Gastrocnemius medialis (tissue), 4 donors: ENCODE results near the gene GBP7. TPM values are rescaled to one million over a fixed set of nuclear protein-coding genes. Genes with fewer than 3 reads are reported as not detected.

Source experiments
- ATAC-seq, 2 donors: fragments of 150-250 bp; one replicate each; pipeline ENCODE4 v1.9.1; 2016
- DNase-seq, 2 donors: peaks; one replicate each; pipeline ENCODE4 v3.0.0-alpha.2; 2019
- H3K27ac ChIP-seq, 4 donors: fragments of 200-600 bp; sonication (generic); 1 replicate in 1 of 4; 2 replicates in 3 of 4; pipeline ENCODE4 v1.5.1; 2016 to 2018; ENCODE audit warnings: mild to moderate bottlenecking in 2 of 4, moderate library complexity in 1 of 4
- H3K27me3 ChIP-seq, 3 donors: fragments of 200-600 bp; sonication (generic) in 2 of 3; 1 replicate in 1 of 3; 2 replicates in 2 of 3; pipeline versions ENCODE4 v1.5.1 to v1.6.0; 2016 to 2019; ENCODE audit warnings: mild to moderate bottlenecking in 1 of 3, moderate library complexity in 1 of 3
- H3K36me3 ChIP-seq, 2 donors: fragments of 200-600 bp; sonication (generic) in 1 of 2; one replicate each; pipeline ENCODE4 v1.5.1; 2017 to 2018
- H3K4me1 ChIP-seq, 2 donors: fragments of 200-600 bp; sonication (generic) in 1 of 2; one replicate each; pipeline ENCODE4 v1.5.1; 2016 to 2017; ENCODE audit warnings: mild to moderate bottlenecking in 2 of 2
- H3K4me3 ChIP-seq, 4 donors: fragments of 200-600 bp; sonication (generic) in 3 of 4; 1 replicate in 1 of 4; 2 replicates in 3 of 4; pipeline ENCODE4 v1.5.1; 2016 to 2019; ENCODE audit warnings: mild to moderate bottlenecking in 2 of 4
- H3K9me3 ChIP-seq, 3 donors: fragments of 200-600 bp; sonication (generic) in 2 of 3; 1 replicate in 1 of 3; 2 replicates in 2 of 3; pipeline ENCODE4 v1.5.1; 2016 to 2019
- POLR2A ChIP-seq, 2 donors: fragments of 450-650 bp; IDR thresholded peaks; one replicate each; pipeline ENCODE4 v1.6.1; 2017; ENCODE audit warnings: antibody characterized with exemption in 2 of 2, mild to moderate bottlenecking in 2 of 2, moderate library complexity in 2 of 2
- in situ Hi-C, 4 donors: fragments of 200-750 bp; cut with MboI; loops; one replicate each; pipeline versions ENCODE4 v1.15.0 to v1.8.0; 2017; ENCODE audit warnings: low sequenced_read_pairs in 4 of 4
- intact Hi-C: fragments of 100-400 bp; cut with DNase I; formaldehyde crosslinking; loops from one replicate; pipeline ENCODE4 v1.15.1; 2023; ENCODE audit warnings: low total_unique reads
- total RNA-seq, 4 donors: library from RNA; depleted of rRNA; stranded (reverse); fragments of >200 nt; gene quantifications; one replicate each; pipeline versions ENCODE4 v1.1.0 to v1.2.3, GENCODE V29; 2016
- TF ChIP-seq, protein P1 (sequence below), 5 experiments: fragments of 450-650 bp in 3 of 5; fragments of 200-600 bp in 2 of 5; sonication (generic) in 2 of 5; IDR thresholded peaks in 4 of 5; conservative IDR thresholded peaks in 1 of 5; 1 replicate in 4 of 5; 2 replicates in 1 of 5; pipeline ENCODE4 v1.5.1; 2016 to 2019; ENCODE audit warnings: antibody characterized with exemption in 5 of 5, mild to moderate bottlenecking in 3 of 5, moderate library complexity in 3 of 5

GBP7 gene
- total RNA-seq, 4 donors from 2014 or later, result not detected

DNA sequence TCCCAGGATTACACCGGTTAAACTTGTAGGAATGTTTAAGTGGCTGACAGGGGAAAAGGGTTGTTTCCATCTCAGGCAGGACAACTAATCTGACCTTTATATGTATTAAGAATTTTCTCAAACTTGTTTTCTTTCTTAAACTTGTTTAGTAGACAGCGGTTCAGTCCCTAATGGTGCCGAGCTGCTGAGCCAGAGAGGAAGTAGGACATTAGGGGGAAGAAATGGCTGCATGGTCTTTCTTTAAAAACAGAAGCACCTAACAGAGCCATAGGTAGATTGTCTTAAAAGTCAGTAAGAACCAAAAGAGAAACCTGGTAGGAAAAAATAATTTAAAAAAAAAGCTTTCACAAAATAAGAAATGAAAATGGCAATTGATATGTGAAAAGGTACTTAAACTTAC lies 19.7 kb upstream of the GBP7 start:
- no peaks in the 10 kb centered on the region for H3K36me3 ChIP-seq
- no peak overlapping the region for H3K27ac ChIP-seq
- peaks cover 6 to 7% of the 10 kb centered on the region in 2 donors for H3K4me1 ChIP-seq
- intact Hi-C loops (no loop called here), in situ Hi-C loops (no loop called here)
- H3K4me3 ChIP-seq, result peak overlapping the region in 1 of 4 donors; percentile 12
- no peak for ATAC-seq
- no peaks in the 10 kb centered on the region for H3K27me3 ChIP-seq
- no peak for DNase-seq
- H3K9me3 ChIP-seq, result no peaks in the 10 kb centered on the region
- TF ChIP-seq, protein P1, sequence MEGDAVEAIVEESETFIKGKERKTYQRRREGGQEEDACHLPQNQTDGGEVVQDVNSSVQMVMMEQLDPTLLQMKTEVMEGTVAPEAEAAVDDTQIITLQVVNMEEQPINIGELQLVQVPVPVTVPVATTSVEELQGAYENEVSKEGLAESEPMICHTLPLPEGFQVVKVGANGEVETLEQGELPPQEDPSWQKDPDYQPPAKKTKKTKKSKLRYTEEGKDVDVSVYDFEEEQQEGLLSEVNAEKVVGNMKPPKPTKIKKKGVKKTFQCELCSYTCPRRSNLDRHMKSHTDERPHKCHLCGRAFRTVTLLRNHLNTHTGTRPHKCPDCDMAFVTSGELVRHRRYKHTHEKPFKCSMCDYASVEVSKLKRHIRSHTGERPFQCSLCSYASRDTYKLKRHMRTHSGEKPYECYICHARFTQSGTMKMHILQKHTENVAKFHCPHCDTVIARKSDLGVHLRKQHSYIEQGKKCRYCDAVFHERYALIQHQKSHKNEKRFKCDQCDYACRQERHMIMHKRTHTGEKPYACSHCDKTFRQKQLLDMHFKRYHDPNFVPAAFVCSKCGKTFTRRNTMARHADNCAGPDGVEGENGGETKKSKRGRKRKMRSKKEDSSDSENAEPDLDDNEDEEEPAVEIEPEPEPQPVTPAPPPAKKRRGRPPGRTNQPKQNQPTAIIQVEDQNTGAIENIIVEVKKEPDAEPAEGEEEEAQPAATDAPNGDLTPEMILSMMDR (IDR thresholded peaks at IDR 0.05 in 4 of 5, conservative IDR thresholded peaks at IDR 0.05 in 1 of 5), result no peak
- TF ChIP-seq POLR2A (IDR thresholded peaks at IDR 0.05), result no peak

DNA sequence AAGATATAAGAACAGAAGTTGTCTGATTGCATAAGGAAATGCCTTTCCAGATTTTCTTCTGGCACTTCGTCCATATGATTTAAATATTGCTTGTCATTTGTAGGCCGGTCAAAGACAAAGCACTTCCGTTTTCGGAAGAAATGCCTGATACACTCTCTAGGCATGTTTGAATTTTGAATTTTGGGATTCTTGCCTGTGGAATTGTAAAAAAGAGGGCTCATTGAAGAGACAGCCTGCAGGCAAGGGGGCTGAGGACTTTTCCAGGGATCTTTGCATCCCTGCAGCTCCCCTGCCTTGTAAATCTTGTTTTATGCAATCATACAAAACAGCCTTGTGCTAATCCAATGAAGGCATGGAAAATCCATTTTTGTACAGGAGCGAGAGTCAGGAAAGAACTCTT lies 15.5 kb upstream of the GBP7 start:
- Histone ChIP-seq H3K27ac (no peak overlapping the region), H3K36me3 (no peaks in the 10 kb centered on the region), H3K9me3 (no peaks in the 10 kb centered on the region), H3K4me1 (peaks cover 0 to 2% of the 10 kb centered on the region in 2 donors), H3K27me3 (no peaks in the 10 kb centered on the region), H3K4me3 (no peak overlapping the region)
- in situ Hi-C loops, result no loop called here
- DNase-seq (no peak), ATAC-seq (no peak)
- intact Hi-C loops, result no loop called here
- TF ChIP-seq POLR2A (IDR thresholded peaks at IDR 0.05), result no peak
- TF ChIP-seq, protein P1 (IDR thresholded peaks at IDR 0.05 in 4 of 5, conservative IDR thresholded peaks at IDR 0.05 in 1 of 5), result no peak

DNA sequence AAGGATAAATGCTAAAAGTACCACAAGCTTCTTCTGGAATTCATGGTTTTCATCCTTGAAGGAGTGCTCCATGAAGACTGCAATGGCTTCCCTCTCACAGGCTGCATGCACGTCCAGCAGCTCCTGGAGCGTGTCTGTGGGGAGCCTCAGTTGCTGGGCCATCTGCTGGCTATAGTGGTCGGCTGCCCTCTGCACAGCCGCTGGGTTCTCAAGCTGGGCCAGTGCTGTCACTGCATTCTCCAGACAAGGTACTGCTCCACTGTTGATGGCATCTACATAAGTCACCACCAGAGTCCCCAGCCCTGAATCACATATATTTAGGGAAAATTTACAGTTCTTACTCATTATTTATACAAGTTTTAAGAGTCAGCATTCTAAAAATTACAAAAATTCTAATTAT lies 14.2 kb upstream of the GBP7 start:
- Histone ChIP-seq H3K9me3 (no peaks in the 10 kb centered on the region), H3K4me3 (no peak overlapping the region), H3K36me3 (no peaks in the 10 kb centered on the region), H3K27me3 (no peaks in the 10 kb centered on the region), H3K27ac (no peak overlapping the region), H3K4me1 (no peaks in the 10 kb centered on the region)
- intact Hi-C loops (no loop called here), in situ Hi-C loops (no loop called here)
- TF ChIP-seq POLR2A (IDR thresholded peaks at IDR 0.05), result no peak
- TF ChIP-seq, protein P1 (IDR thresholded peaks at IDR 0.05 in 4 of 5, conservative IDR thresholded peaks at IDR 0.05 in 1 of 5), result no peak
- no peak for DNase-seq
- ATAC-seq, result no peak

DNA sequence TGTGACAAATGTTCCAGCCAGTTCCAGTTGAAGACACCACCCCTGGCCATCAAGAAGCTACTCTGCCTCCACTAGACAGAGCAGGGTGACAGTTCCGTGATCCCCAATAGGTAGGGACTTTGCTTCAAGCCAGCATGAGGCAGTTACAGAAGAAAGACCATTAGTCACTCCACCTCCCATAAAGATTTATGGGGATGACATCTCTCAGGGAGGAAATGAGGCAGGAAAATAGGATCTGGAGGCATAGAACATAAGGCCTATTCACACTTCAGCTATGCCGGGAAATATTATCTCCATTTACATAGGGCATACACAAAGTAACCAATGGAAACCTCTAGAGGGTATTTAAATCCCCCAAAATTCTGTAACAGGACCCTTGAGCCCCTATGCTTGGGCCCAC lies 3.5 kb upstream of the GBP7 start:
- no peak overlapping the region for H3K27ac ChIP-seq
- H3K27me3 ChIP-seq, result no peaks in the 10 kb centered on the region
- in situ Hi-C loops, result no loop called here
- no peak overlapping the region for H3K4me3 ChIP-seq
- H3K4me1 ChIP-seq, result no peaks in the 10 kb centered on the region
- ATAC-seq (no peak), DNase-seq (no peak)
- no peaks in the 10 kb centered on the region for H3K9me3 ChIP-seq
- peaks cover 0 to 8% of the 10 kb centered on the region in 2 donors for H3K36me3 ChIP-seq
- TF ChIP-seq, protein P1 (IDR thresholded peaks at IDR 0.05 in 4 of 5, conservative IDR thresholded peaks at IDR 0.05 in 1 of 5), result no peak
- no peak for TF ChIP-seq POLR2A (IDR thresholded peaks at IDR 0.05)
- intact Hi-C loops, result no loop called here

DNA sequence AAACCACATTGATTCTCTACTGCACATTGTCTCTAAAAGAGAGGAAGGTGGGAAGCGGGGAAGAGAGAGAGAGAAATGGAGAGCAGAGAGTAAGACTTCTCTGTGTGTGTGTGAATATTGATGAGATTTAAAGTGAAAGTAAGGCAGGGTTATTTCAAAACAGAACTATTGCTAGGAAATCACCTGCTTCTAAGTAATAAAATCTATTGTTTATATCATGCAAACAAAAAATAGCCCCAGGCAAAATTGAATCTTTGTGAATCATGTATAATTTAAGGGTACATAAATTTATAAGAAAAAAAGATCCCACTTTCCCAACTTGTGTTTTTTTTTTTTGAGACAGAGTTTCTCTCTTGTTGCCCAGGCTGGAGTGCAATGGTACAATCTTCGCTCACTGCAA lies 1.2 kb upstream of the GBP7 start:
- H3K27me3 ChIP-seq, result no peaks in the 10 kb centered on the region
- no peaks in the 10 kb centered on the region for H3K9me3 ChIP-seq
- no peak overlapping the region for H3K27ac ChIP-seq
- ATAC-seq, result no peak
- no peak for DNase-seq
- no peaks in the 10 kb centered on the region for H3K36me3 ChIP-seq
- in situ Hi-C loops, result no loop called here
- H3K4me1 ChIP-seq, result no peaks in the 10 kb centered on the region
- no peak overlapping the region for H3K4me3 ChIP-seq
- TF ChIP-seq POLR2A (IDR thresholded peaks at IDR 0.05), result no peak
- TF ChIP-seq, protein P1 (IDR thresholded peaks at IDR 0.05 in 4 of 5, conservative IDR thresholded peaks at IDR 0.05 in 1 of 5), result no peak
- intact Hi-C loops, result no loop called here
